Epithelial cell of proximal tubule (primary cell): ENCODE results near the gene CCDC60. TPM values are rescaled to one million over a fixed set of nuclear protein-coding genes. Genes with fewer than 3 reads are reported as not detected.
A peak's percentile ranks its signal among the peaks of the same experiment; 100 is the strongest.
"Not testable (repeated sequence)": the region's sequence is repeated elsewhere in the genome, so short reads cannot be mapped to it uniquely, and the experiment has no call there.

Experiments used
- DNase-seq: peaks from one replicate; pipeline ENCODE4 v3.0.0-alpha.2; 2011; ENCODE audit warnings: low read depth
- H3K4me3 ChIP-seq: 2 replicates; pipeline ENCODE4 v1.5.1; 2011; ENCODE audit warnings: low read depth, mild to moderate bottlenecking, low read length
- CTCF ChIP-seq: conservative IDR thresholded peaks from 2 replicates; pipeline ENCODE4 v1.5.1; 2012; ENCODE audit warnings: low read depth, mild to moderate bottlenecking, low read length
- total RNA-seq: library from RNA; depleted of rRNA; stranded (reverse); fragments of >200 nt; gene quantifications from 2 replicates; pipeline ENCODE4 v1.2.3, GENCODE V29; 2015

Gene CCDC60
- total RNA-seq, 1 donor from 2014 or later: not detected

- no peak for DNase-seq
- no peak overlapping the region for H3K4me3 ChIP-seq
- TF ChIP-seq CTCF: peak; percentile 42
Measured at GRCh38 chr12:119328111-119328510, 6.4 kb upstream of the CCDC60 start.

GRCh38 chr12:119338593-119339363, 4.2 kb downstream of the CCDC60 start:
- no peak for DNase-seq
- no peak overlapping the region for H3K4me3 ChIP-seq
- no peak for TF ChIP-seq CTCF

- DNase-seq: no peak
- H3K4me3 ChIP-seq: no peak overlapping the region
- no peak for TF ChIP-seq CTCF
Measured at GRCh38 chr12:119340578-119340977, 6.0 kb downstream of the CCDC60 start.

GRCh38 chr12:119341020-119341419, 6.5 kb downstream of the CCDC60 start:
- no peak for TF ChIP-seq CTCF
- DNase-seq: no peak
- H3K4me3 ChIP-seq: no peak overlapping the region

GRCh38 chr12:119341988-119342387, 7.5 kb downstream of the CCDC60 start:
- DNase-seq: no peak
- H3K4me3 ChIP-seq: no peak overlapping the region
- TF ChIP-seq CTCF: no peak

- TF ChIP-seq CTCF: no peak
- no peak for DNase-seq
- H3K4me3 ChIP-seq: no peak overlapping the region
Measured at GRCh38 chr12:119343130-119343529, 8.6 kb downstream of the CCDC60 start.

GRCh38 chr12:119354172-119354571, 19.6 kb downstream of the CCDC60 start:
- no peak overlapping the region for H3K4me3 ChIP-seq
- no peak for DNase-seq
- TF ChIP-seq CTCF: no peak

GRCh38 chr12:119360366-119360765, 25.8 kb downstream of the CCDC60 start:
- not testable (repeated sequence) for DNase-seq, H3K4me3 ChIP-seq
